Measurements from ENCODE around the gene TRIM41.
"Not testable (repeated sequence)": the region's sequence is repeated elsewhere in the genome, so short reads cannot be mapped to it uniquely, and the experiment has no call there.

Gene TRIM41

DNA sequence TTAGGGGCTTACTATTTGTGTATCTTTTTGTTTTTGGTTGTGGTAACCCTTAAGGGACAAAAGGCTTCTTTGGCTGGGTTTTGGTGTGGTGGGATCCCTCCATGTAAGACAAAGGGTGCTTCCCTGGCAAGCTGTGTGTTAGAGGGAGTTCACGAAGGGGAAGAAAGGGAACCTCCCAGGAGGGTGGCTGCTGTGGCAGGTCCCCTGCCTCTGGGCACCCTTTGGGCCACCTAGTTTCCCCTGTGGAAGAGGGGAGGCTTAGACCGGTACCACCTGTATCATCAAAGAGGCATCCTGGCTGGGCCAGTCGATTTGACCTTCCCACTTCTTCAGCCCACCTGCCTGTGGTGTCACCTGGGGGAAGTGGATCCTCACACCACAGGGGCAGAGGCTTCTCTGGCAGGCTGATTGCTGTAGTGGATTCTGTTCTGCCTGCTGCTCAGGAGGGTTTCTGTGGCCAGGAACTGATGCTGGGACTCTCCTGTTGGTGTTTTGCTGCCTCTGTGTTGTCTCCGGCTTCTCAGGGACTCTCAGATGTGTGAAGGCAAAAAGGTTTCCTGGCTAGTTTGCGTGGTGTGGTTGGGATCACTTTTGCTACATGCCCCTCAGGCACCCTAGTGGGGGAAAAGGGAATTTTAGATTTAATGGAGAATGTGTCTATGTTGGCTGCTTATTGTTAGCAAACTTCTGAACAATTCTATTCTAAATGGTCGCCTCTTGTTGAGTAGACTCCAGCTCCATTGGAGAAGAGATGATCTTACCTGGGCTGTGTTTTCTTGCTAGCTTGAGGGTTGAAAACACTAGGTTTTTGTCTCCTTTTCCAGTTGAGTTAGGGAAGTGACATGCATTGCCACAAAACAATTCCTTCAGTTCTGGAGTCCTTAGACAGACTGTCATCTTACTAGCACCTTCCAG, 61.0 kb downstream of the TRIM41 start:
- DNase-seq (ENCODE audit: low read depth in 2 of 2), result not testable (repeated sequence)
